Keratinocyte (primary cell): Measurements from ENCODE around the gene PTPN18. TPM values are rescaled to one million over a fixed set of nuclear protein-coding genes. Genes with fewer than 3 reads are reported as not detected.

Experiments used
- DNase-seq: peaks from one replicate; pipeline ENCODE4 v3.0.0-alpha.2; 2011; ENCODE audit warnings: low read depth, missing footprints, low spot score
- FAIRE-seq: peaks from 2 replicates; lab custom pipeline; 2011; peaks lifted over from hg19 to GRCh38; lab: Jason Lieb, UNC
- H2AFZ ChIP-seq: 2 replicates; pipeline ENCODE4 v1.6.0; 2012; ENCODE audit warnings: low read length, control low read depth, inconsistent platforms; ENCODE audit not compliant: control insufficient read depth
- H3K27ac ChIP-seq: 2 replicates; pipeline ENCODE4 v1.5.1; 2011; ENCODE audit warnings: low read length; ENCODE audit not compliant: control insufficient read depth, insufficient read depth
- H3K27me3 ChIP-seq: 3 replicates; pipeline ENCODE4 v1.6.0; 2011; ENCODE audit warnings: low read length; ENCODE audit not compliant: control insufficient read depth, insufficient read depth; ENCODE audit errors: extremely low read depth
- H3K36me3 ChIP-seq, 2 experiments: 2 replicates in 1 of 2; 3 replicates in 1 of 2; pipeline ENCODE4 v1.5.1; 2011; ENCODE audit warnings: low read length in 2 of 2, mild to moderate bottlenecking in 1 of 2; ENCODE audit not compliant: control insufficient read depth in 2 of 2, insufficient read depth in 2 of 2; ENCODE audit errors: extremely low read depth in 1 of 2
- H3K4me1 ChIP-seq: 3 replicates; pipeline ENCODE4 v1.5.1; 2011; ENCODE audit warnings: low read length; ENCODE audit not compliant: control insufficient read depth, insufficient read depth; ENCODE audit errors: extremely low read depth
- H3K4me2 ChIP-seq: 3 replicates; pipeline ENCODE4 v1.6.0; 2011; ENCODE audit warnings: low read depth, low read length; ENCODE audit not compliant: control insufficient read depth, insufficient read depth; ENCODE audit errors: extremely low read depth
- H3K4me3 ChIP-seq, 3 experiments: fragments of 200-600 bp in 1 of 3; sonication (generic) in 1 of 3; 2 replicates in 2 of 3; 3 replicates in 1 of 3; pipeline ENCODE4 v1.5.1; 2011 to 2016; ENCODE audit warnings: low read length in 3 of 3, mild to moderate bottlenecking in 3 of 3, control low read depth in 2 of 3, inconsistent platforms in 1 of 3, low read depth in 1 of 3, mixed read lengths in 1 of 3, mixed run types in 1 of 3, moderate library complexity in 1 of 3; ENCODE audit not compliant: control insufficient read depth in 2 of 3, insufficient read depth in 2 of 3; ENCODE audit errors: extremely low read depth in 1 of 3
- H3K79me2 ChIP-seq: 2 replicates; pipeline ENCODE4 v1.6.0; 2012; ENCODE audit warnings: low read length; ENCODE audit not compliant: control insufficient read depth, insufficient read depth
- H3K9ac ChIP-seq: 3 replicates; pipeline ENCODE4 v1.6.0; 2011; ENCODE audit warnings: low read length; ENCODE audit not compliant: control insufficient read depth, insufficient read depth; ENCODE audit errors: extremely low read depth
- H3K9me1 ChIP-seq: 3 replicates; pipeline ENCODE4 v1.6.0; 2011; ENCODE audit warnings: low read length; ENCODE audit not compliant: control insufficient read depth, insufficient read depth; ENCODE audit errors: extremely low read depth
- H3K9me3 ChIP-seq: 2 replicates; pipeline ENCODE4 v1.5.1; 2012; ENCODE audit warnings: low read depth, low read length; ENCODE audit not compliant: control insufficient read depth
- H4K20me1 ChIP-seq: 3 replicates; pipeline ENCODE4 v1.6.0; 2011; ENCODE audit warnings: low read length; ENCODE audit not compliant: control insufficient read depth, insufficient read depth; ENCODE audit errors: extremely low read depth
- CTCF ChIP-seq, 3 experiments: IDR thresholded peaks in 1 of 3; conservative IDR thresholded peaks in 1 of 3; optimal IDR thresholded peaks in 1 of 3; 2 replicates in 2 of 3; 3 replicates in 1 of 3; pipeline versions ENCODE3 to v1.5.1; 2011; ENCODE audit warnings: low read length in 3 of 3, mild to moderate bottlenecking in 3 of 3, moderate library complexity in 2 of 3, control low read depth in 1 of 3, inconsistent platforms in 1 of 3; ENCODE audit not compliant: insufficient read depth in 2 of 3; ENCODE audit errors: extremely low read depth in 1 of 3
- EZH2 ChIP-seq: IDR thresholded peaks from one replicate; pipeline ENCODE4 v1.6.1; 2012; ENCODE audit warnings: inconsistent platforms, mild to moderate bottlenecking, low read length, moderate library complexity
- dilution Hi-C: fragments of 300-500 bp; cut with MboI; formaldehyde crosslinking; loops from one replicate; pipeline ENCODE4 v1.7.0; 2020; ENCODE audit warnings: low sequenced_read_pairs; ENCODE audit not compliant: extremely low pct_ligation_motif_present
- polyA plus RNA-seq, 5 experiments: library from polyadenylated mRNA; depleted of rRNA in 3 of 5; stranded (reverse) in 3 of 5; stranded (forward) in 1 of 5; unstranded in 1 of 5; fragments of >200 nt; gene quantifications; 1 replicate in 1 of 5; 2 replicates in 3 of 5; 3 replicates in 1 of 5; pipeline versions ENCODE4 v1.2.1 to v1.2.3, GENCODE V29; 2011 to 2012; ENCODE audit warnings: missing spikeins in 2 of 5, low read depth in 1 of 5, low replicate concordance in 1 of 5

PTPN18 gene
- polyA plus RNA-seq, 1 donor (not counting 4 experiments of a cell fraction or from before 2014, with no cell fraction given), result 9.6 TPM

- DNase-seq (no peak), FAIRE-seq (no peak)
- no peak for TF ChIP-seq EZH2
- no peak for TF ChIP-seq CTCF (optimal IDR thresholded peaks at IDR 0.05 in 1 of 3, IDR thresholded peaks at IDR 0.05 in 1 of 3, conservative IDR thresholded peaks at IDR 0.05 in 1 of 3; ENCODE audit: extremely low read depth in 1 of 3, insufficient read depth in 2 of 3, low read length in 3 of 3)
Measured at GRCh38 chr2:130388221-130388907, 32.5 kb downstream of the PTPN18 start.

DNA sequence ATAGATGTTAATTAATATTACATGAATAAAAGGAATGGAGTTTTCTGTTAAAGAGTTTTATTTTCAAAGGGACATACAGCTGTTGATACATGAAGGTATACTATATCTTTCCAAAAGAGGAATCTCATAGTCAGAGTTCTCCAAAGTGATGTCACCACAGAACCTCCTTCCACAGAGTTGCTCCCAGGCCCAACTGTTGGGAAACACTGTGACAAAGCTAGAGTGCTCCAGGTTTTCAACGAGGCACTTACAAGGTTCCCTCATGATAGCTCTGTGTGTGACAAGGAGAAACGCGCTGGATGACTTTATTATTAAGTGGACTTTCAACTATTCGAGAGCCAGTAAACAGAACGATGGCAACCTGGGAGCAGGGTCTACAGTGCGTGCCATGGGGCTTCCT lies 33.5 kb downstream of the PTPN18 start:
- no peak for FAIRE-seq
- H3K79me2 ChIP-seq, result no peaks in the 10 kb centered on the region
- dilution Hi-C loops, result no loop called here
- H4K20me1 ChIP-seq, result no peaks in the 10 kb centered on the region
- no peaks in the 10 kb centered on the region for H3K36me3 ChIP-seq
- no peak overlapping the region for H3K9ac ChIP-seq
- H2AFZ ChIP-seq, result no peak overlapping the region
- no peak overlapping the region for H3K4me3 ChIP-seq
- no peaks in the 10 kb centered on the region for H3K27me3 ChIP-seq
- no peak for DNase-seq
- no peaks in the 10 kb centered on the region for H3K9me3 ChIP-seq
- no peak overlapping the region for H3K4me2 ChIP-seq
- peaks cover 3% of the 10 kb centered on the region for H3K4me1 ChIP-seq
- no peaks in the 10 kb centered on the region for H3K9me1 ChIP-seq
- H3K27ac ChIP-seq, result no peak overlapping the region
- no peak for TF ChIP-seq EZH2
- no peak for TF ChIP-seq CTCF (optimal IDR thresholded peaks at IDR 0.05 in 1 of 3, IDR thresholded peaks at IDR 0.05 in 1 of 3, conservative IDR thresholded peaks at IDR 0.05 in 1 of 3; ENCODE audit: extremely low read depth in 1 of 3, insufficient read depth in 2 of 3, low read length in 3 of 3)

More at GRCh38 chr2:130388221-130388907, 32.5 kb downstream of the PTPN18 start:
- H3K27me3 ChIP-seq, result no peaks in the 10 kb centered on the region
- H3K9ac ChIP-seq, result no peak overlapping the region
- no peaks in the 10 kb centered on the region for H4K20me1 ChIP-seq
- no peaks in the 10 kb centered on the region for H3K79me2 ChIP-seq
- no peaks in the 10 kb centered on the region for H3K36me3 ChIP-seq
- H3K9me3 ChIP-seq, result no peaks in the 10 kb centered on the region
- H3K4me1 ChIP-seq, result peaks cover 3% of the 10 kb centered on the region
- H2AFZ ChIP-seq, result no peak overlapping the region
- H3K9me1 ChIP-seq, result no peaks in the 10 kb centered on the region
- dilution Hi-C loops, result no loop called here
- H3K27ac ChIP-seq, result no peak overlapping the region
- H3K4me2 ChIP-seq, result no peak overlapping the region
- no peak overlapping the region for H3K4me3 ChIP-seq
